A673 (cell line): ENCODE data around the gene TAF6. TPM values are rescaled to one million over a fixed set of nuclear protein-coding genes. Genes with fewer than 3 reads are reported as not detected.
A peak's percentile ranks its signal among the peaks of the same experiment; 100 is the strongest.

ENCODE experiments used
- BruUV-seq: library from RNA; stranded (reverse); fragments of 400-500 nt; replicated peaks from 2 replicates; lab custom pipeline; 2021; lab: Mats Ljungman, UMichigan
- CTCF ChIA-PET: fragments of 300-600 bp; sonication (Branson Sonifier 250); formaldehyde crosslinking; loops from one replicate; lab custom pipeline; 2022; ENCODE audit warnings: antibody characterized with exemption; lab: Charles Lee
- POLR2A ChIA-PET: fragments of 300-600 bp; sonication (Branson Sonifier 250); formaldehyde crosslinking; loops from one replicate; lab custom pipeline; 2022; ENCODE audit warnings: antibody characterized with exemption; ENCODE audit not compliant: low non-redundant PET; lab: Charles Lee
- DNase-seq: peaks from one replicate; pipeline ENCODE4 v3.0.0-alpha.2; 2015; ENCODE audit warnings: low spot score
- H3K27ac ChIP-seq: fragments of 200-600 bp; sonication (generic); 2 replicates; pipeline ENCODE4 v1.5.1; 2016; ENCODE audit warnings: mixed run types, low read depth, mild to moderate bottlenecking, mixed read lengths, antibody characterized with exemption, low read length; ENCODE audit not compliant: poor library complexity, severe bottlenecking
- H3K27me3 ChIP-seq: fragments of 200-600 bp; sonication (generic); replicated peaks from 2 replicates; pipeline ENCODE4 v1.6.1; 2017; ENCODE audit warnings: mixed run types, low read depth, mild to moderate bottlenecking, mixed read lengths, antibody characterized with exemption, low read length; ENCODE audit not compliant: insufficient read depth, poor library complexity
- H3K36me3 ChIP-seq: fragments of 200-600 bp; sonication (generic); 2 replicates; pipeline ENCODE4 v1.6.1; 2016; ENCODE audit warnings: mixed run types, mild to moderate bottlenecking, mixed read lengths, antibody characterized with exemption, low read length; ENCODE audit not compliant: insufficient read depth, poor library complexity, severe bottlenecking
- H3K4me1 ChIP-seq: fragments of 200-600 bp; sonication (generic); 2 replicates; pipeline ENCODE4 v1.6.1; 2017; ENCODE audit warnings: mixed run types, mild to moderate bottlenecking, mixed read lengths, antibody characterized with exemption, low read length; ENCODE audit not compliant: insufficient read depth, poor library complexity, severe bottlenecking
- H3K4me3 ChIP-seq: fragments of 200-600 bp; sonication (generic); 2 replicates; pipeline ENCODE4 v1.5.1; 2016; ENCODE audit warnings: low read depth, mixed run types, mild to moderate bottlenecking, mixed read lengths, low read length; ENCODE audit not compliant: poor library complexity, severe bottlenecking
- H3K9me3 ChIP-seq: fragments of 200-600 bp; sonication (generic); 2 replicates; pipeline ENCODE4 v1.6.1; 2016; ENCODE audit warnings: mixed run types, low read depth, mild to moderate bottlenecking, mixed read lengths, antibody characterized with exemption, low read length; ENCODE audit not compliant: poor library complexity, severe bottlenecking
- EZH2 ChIP-seq: fragments of 200-600 bp; sonication (generic); IDR thresholded peaks from 2 replicates; pipeline ENCODE4 v1.6.1; 2017; ENCODE audit warnings: borderline replicate concordance, low read depth, mild to moderate bottlenecking, mixed read lengths, antibody characterized with exemption, low read length; ENCODE audit not compliant: poor library complexity, severe bottlenecking
- intact Hi-C: fragments of 100-400 bp; cut with micrococcal nuclease; formaldehyde crosslinking; loops from one replicate; pipeline ENCODE4 v1.10.0; 2022; ENCODE audit not compliant: unreplicated experiment
- total RNA-seq: library from RNA; stranded (reverse); gene quantifications from 2 replicates; pipeline ENCODE4 v1.2.3, GENCODE V29; 2021
- TF ChIP-seq, protein P1 (sequence below): fragments of 300-800, 200-600 bp; sonication (generic); conservative IDR thresholded peaks from 2 replicates; pipeline ENCODE4 v1.5.1; 2017; ENCODE audit warnings: low read depth, mild to moderate bottlenecking, antibody characterized with exemption, low read length, moderate library complexity, mixed read lengths

TAF6 gene
- total RNA-seq, 1 experiment from 2014 or later = 97.3 TPM

DNA sequence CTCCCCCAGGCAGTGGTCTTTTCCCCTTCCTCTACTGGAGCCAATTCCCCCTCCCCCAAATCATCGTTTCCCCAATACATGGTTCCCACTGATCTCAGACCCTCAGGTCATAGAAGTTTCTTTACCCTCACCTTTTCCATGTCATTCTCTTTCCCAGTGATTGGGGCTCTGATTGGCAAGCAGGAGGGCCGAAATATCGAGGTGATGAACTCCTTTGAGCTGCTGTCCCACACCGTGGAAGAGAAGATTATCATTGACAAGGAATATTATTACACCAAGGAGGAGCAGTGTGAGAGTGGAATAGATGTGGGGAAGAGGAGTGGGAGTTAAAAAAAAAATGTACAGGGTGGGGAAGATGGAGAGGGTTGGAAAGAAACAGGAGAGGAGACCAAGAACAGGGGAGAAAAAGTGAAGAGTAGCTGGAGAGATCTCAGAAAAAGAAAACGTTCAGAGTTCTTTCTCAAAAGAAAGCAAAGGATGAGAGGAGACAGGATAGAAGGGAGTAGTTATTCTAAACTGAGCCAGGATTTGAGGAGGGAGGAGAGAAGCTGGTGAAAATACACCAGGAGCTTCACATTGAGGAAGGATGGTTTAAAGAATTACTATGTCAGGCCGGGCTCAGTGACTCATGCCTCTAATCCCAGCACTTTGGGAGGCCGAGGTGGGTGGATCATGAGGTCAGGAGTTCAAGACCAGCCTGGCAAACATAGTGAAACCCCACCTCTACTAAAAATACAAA lies 29.5 kb downstream of the TAF6 start:
- CTCF ChIA-PET = no interaction called here
- peaks cover 39% of the 10 kb centered on the region for H3K4me1 ChIP-seq
- TF ChIP-seq EZH2 = no peak
- TF ChIP-seq, protein P1, sequence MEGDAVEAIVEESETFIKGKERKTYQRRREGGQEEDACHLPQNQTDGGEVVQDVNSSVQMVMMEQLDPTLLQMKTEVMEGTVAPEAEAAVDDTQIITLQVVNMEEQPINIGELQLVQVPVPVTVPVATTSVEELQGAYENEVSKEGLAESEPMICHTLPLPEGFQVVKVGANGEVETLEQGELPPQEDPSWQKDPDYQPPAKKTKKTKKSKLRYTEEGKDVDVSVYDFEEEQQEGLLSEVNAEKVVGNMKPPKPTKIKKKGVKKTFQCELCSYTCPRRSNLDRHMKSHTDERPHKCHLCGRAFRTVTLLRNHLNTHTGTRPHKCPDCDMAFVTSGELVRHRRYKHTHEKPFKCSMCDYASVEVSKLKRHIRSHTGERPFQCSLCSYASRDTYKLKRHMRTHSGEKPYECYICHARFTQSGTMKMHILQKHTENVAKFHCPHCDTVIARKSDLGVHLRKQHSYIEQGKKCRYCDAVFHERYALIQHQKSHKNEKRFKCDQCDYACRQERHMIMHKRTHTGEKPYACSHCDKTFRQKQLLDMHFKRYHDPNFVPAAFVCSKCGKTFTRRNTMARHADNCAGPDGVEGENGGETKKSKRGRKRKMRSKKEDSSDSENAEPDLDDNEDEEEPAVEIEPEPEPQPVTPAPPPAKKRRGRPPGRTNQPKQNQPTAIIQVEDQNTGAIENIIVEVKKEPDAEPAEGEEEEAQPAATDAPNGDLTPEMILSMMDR = no peak
- H3K36me3 ChIP-seq = peaks cover 46% of the 10 kb centered on the region
- H3K4me3 ChIP-seq = peak overlapping the region; percentile 94
- no peaks in the 10 kb centered on the region for H3K27me3 ChIP-seq
- peak overlapping the region; percentile 91 for H3K27ac ChIP-seq
- intact Hi-C loops = no loop called here
- H3K9me3 ChIP-seq = no peaks in the 10 kb centered on the region
- no TSS peak for BruUV-seq
- no peak for DNase-seq
- POLR2A ChIA-PET = no interaction called here

DNA sequence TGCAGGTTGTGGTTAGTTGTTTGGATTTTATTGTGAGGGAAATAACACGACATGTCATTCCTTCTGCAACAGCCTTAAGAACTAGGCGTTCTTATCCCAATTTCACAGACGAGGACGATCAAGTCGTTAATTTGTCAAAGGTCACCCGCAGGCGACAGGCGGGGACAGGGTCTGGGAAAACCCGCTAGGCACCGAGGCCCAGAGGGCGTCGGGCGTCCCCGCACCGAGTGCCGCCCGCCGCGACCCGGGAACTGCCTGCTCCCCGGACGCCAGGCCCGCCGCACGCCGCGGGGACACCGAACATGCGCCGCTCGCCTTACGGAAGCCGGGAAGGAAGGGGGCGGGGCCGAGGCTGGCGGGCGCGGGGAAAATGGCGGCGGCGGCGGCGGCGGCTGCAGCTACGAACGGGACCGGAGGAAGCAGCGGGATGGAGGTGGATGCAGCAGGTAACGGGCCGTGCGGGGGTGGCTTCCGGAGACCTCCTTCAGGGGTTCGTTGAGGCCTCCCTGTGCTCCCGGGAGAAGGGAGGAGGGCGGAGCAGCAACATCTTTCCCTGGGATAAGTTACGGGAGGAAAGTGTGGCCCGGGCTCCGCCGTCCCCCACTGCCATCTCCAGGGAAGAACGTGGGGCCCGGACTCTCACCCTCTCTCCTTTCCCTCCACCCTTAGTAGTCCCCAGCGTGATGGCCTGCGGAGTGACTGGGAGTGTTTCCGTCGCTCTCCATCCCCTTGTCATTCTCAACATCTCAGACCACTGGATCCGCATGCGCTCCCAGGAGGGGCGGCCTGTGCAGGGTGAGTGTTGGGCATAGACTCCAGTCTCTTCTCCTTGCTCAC lies 30.3 kb downstream of the TAF6 start, which contains the start of gene COPS6:
COPS6 (plus strand) TSS at position 349 of the 837 bp plus-strand sequence; CDS start at position 371, 22 bp downstream.
- Histone ChIP-seq H3K27me3 (no peaks in the 10 kb centered on the region), H3K9me3 (no peaks in the 10 kb centered on the region), H3K4me1 (peaks cover 39% of the 10 kb centered on the region), H3K36me3 (peaks cover 38% of the 10 kb centered on the region), H3K27ac (peak within 1 kb of the TSS; percentile 91), H3K4me3 (peak within 1 kb of the TSS; percentile 94)
- intact Hi-C loops = no loop called here
- no TSS peak for BruUV-seq
- CTCF ChIA-PET = no interaction called here
- TF ChIP-seq, protein P1 = no peak
- TF ChIP-seq EZH2 = no peak
- POLR2A ChIA-PET = no interaction called here
- peak; percentile 87 for DNase-seq

DNA sequence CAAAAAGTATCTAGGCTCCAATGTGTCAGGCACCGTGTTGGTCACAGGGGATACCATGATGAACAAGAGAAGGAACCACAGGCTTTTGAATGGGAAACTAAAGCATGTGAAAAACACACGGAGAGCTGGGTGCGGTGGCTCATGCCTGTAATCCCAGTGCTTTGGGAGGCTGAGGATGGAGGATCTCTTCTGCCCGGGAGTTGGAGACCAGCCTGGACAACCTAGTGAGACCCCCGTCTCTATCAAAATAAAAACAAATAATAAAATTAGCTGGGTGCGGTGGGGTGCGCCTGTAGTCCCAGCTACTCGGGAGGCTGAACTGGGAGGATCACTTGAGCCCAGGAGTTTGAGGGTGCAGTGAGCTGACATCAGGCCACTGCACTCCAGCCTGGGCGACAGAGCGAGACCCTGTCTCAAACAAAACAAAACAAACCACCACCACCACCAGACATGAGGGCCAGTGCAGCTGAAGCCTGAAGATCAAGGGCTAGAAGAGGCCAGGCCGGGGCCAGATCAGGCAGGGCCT lies 31.0 kb downstream of the TAF6 start:
- no peaks in the 10 kb centered on the region for H3K9me3 ChIP-seq
- peaks cover 39% of the 10 kb centered on the region for H3K4me1 ChIP-seq
- peak overlapping the region; percentile 91 for H3K27ac ChIP-seq
- CTCF ChIA-PET = no interaction called here
- intact Hi-C loops = no loop called here
- no TSS peak for BruUV-seq
- H3K4me3 ChIP-seq = peak overlapping the region; percentile 94
- H3K36me3 ChIP-seq = peaks cover 31% of the 10 kb centered on the region
- no peak for TF ChIP-seq EZH2
- DNase-seq = no peak
- POLR2A ChIA-PET = no interaction called here
- no peaks in the 10 kb centered on the region for H3K27me3 ChIP-seq
